CMK (cell line): ENCODE data around the gene SLC31A1.

Experiments
- DNase-seq: peaks from one replicate; pipeline ENCODE4 v3.0.0-alpha.2; 2010; ENCODE audit warnings: low read depth

Gene SLC31A1

DNA sequence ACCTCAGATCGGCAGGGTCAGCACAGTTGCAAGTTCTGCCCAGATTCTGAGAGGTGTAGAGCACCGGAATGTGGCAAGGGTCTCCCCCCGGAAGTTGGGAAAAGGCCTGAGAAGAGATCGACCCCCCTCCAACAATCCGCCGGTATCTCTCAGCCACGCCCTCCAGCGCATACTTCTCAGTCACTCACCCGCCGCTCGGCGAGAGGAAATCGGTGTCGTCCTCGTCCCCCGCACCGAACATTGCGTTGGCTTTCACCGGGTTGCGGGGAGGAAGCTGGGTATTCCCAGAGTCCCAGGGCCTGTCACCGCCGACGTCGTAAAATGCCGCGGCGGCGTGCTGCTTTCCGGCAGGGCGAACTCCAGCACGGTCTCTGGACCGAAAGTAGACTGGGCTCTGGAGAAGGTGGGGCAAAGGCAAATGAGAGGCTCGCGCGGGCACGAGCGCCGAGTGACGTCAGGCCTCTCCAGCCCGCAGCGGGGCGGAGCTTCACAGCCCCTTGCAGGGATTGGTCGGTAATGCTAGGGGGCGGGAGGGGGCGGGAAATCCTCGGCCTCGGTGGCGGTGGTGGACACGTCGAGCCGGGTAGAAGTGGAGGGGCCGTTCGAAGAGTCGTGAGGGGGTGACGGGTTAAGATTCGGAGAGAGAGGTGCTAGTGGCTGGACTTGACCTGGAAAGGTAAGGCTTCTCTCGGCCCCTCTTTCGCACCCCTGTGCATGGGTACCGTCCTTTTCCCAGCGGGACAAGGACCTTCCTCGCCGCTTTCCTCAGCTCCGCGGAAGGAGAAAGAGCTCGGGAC is at the start of gene SLC31A1, which contains the start of gene FKBP15:
SLC31A1 (plus strand) TSS at position 542 of the 797 bp plus-strand sequence. CDS start 34,605 bp downstream, outside the sequence.
FKBP15 (minus strand) TSS at position 275 of the 797 bp plus-strand sequence; CDS start at position 241, 34 bp downstream.
- peak; percentile 97 for DNase-seq

GRCh38 chr9:113173341-113173740 is 48.0 kb upstream of the SLC31A1 start:
- no peak for DNase-seq

DNA sequence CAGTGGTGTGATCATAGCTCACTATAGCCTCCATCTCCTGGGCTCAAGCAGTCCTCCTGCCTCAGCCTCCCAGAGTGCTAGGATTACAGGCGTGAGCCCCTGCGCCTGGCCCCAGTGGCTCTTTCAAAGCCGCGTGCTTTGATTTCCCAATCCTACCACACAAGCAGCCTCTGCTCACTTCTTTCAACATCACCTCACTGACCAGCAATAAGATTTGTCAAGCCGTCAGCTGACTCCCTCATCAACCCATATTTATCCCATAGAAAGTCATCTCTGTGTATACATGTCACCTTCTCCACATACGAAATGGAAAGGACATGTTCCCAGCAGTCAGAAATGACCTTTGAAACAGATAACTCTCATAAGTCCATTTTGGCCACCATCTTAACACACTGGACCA is 44.5 kb upstream of the SLC31A1 start:
- DNase-seq, result no peak

- DNase-seq, result no peak
These were observed 44.1 kb upstream of the SLC31A1 start for GRCh38 chr9:113177251-113177650.

DNA sequence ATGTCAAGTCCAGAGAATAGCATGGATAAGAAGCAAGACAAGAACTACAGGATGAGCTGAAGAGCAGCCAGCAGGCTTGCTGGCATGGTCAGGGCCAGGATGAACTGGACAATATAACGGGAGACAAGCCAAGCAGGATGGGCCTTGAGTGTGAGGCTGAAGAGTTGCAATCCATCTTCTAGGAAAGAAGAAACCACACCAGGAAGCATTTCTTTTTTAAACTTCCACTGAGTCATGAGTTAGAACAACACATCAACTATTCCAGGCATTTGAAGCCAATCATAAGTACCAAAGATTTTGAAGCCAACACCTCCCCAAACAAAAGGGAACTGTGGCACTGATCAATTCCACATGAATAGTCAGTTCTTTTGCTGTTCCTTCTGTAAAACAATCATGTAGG is 43.3 kb upstream of the SLC31A1 start:
- no peak for DNase-seq

GRCh38 chr9:113179839-113180238 is 41.5 kb upstream of the SLC31A1 start:
- DNase-seq, result no peak

- DNase-seq, result no peak
These were observed 40.2 kb upstream of the SLC31A1 start for GRCh38 chr9:113181165-113181564.

- DNase-seq, result no peak
These were observed 37.3 kb upstream of the SLC31A1 start for GRCh38 chr9:113183956-113184488.

- DNase-seq, result no peak
These were observed 36.8 kb upstream of the SLC31A1 start for GRCh38 chr9:113184539-113184938.

DNA sequence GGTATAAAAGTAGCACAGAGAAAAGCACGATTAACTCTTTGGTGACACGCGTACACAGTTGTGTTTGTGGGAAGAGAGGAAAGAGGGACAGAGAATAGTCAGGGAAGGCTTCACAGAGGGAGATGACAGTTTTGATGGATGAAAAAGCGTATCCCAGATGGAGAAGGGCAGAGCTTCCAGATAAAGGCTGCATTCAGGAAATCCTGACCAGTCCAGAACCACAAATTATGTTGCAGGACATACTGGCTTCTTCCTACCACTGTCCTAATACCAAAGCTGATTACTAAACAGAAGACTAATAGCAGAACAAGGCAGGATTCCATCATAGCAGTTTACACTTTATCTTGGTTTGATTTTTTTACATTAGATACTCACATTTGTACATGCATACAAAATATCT is 36.1 kb upstream of the SLC31A1 start:
- no peak for DNase-seq

- DNase-seq, result no peak
These were observed 35.1 kb upstream of the SLC31A1 start for GRCh38 chr9:113186137-113186755.

GRCh38 chr9:113187929-113188595 is 33.3 kb upstream of the SLC31A1 start:
- DNase-seq, result no peak

GRCh38 chr9:113192455-113192854 is 28.9 kb upstream of the SLC31A1 start:
- DNase-seq, result no peak

DNA sequence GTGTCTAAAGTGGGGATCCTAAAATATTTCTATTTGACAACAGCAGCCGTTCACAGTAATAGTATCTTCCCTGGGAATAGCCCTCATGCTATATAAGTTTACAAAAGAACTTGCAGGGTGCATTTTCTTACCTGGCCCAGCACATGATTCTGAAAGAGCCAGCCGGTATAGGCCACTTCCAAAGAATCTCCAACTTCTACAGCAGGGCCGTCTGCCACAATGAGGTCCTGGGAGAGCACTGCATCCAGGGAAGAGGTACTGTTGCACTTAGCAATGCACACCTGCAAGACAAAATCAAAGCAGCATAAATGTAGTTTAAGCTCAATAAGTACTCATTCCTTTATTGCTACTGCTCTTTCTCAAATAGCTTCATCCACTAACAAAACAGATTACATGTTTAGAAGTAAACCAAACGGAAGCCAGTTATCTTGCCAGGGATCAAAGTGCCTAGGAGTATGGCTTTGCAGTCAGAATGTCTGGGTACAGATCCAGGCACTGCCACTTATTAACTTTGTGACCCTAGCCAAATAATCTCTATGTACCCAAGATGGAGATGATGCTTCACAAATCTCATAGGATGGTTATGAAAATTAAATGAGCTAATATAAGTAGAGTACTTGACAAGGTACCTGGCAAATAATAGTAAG is 21.5 kb upstream of the SLC31A1 start:
- DNase-seq, result no peak

- DNase-seq, result no peak
These were observed 15.9 kb upstream of the SLC31A1 start for GRCh38 chr9:113205432-113205831.

DNA sequence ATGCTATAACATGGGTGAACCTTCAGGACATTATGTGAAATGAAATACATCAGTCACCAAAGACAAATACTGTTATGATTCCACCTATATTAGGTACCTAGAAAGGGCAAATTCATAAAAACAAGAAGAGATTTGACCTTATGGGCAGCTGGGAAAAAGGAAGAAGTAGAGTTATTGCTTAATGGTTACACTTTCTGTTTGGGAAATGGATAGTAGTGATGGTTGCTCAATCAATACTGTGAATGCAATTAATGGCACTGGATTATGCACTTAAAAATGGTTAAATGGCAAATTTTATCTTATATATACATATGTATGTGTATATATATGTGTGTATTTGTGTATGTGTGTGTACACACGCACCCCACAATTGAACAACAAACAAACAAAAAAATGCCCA is 15.5 kb upstream of the SLC31A1 start:
- no peak for DNase-seq

DNA sequence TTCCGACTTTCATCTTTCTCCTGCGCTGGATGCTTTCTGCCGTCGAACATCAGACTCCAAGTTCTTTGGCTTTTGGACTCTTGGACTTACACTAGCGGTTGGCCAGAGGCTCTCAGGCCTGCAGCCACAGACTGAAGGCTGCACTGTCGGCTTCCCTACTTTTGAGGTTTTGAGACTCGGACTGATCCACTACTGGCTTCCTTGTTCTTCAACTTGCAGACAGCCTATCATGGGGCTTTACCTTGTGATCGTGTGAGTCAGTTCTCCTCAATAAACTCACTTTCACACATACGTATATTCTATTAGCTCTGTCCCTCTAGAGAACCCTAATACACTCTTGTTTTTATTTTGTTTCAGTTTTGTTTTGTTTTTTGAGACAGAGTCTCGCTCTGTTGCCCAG is 10.5 kb upstream of the SLC31A1 start:
- no peak for DNase-seq

DNA sequence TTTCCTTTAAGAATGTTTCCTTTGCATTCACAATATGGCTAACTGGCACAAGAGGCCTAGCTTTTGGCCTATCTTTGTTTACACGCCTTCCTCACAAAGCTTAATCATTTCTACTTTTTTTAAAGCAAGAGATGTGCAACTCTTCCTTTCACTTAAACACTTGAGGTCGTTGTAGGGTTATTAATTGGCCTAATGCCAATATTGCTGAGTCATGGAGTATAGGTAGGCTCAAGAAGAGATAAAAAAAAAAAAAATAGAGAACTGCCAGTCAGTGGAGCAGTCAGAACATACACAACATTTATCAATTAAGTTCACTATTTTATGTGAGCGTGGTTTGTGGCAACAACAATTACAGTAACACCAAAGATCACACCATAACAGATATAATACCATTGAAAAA is 6.2 kb upstream of the SLC31A1 start:
- DNase-seq, result no peak

GRCh38 chr9:113216406-113216805 is 4.9 kb upstream of the SLC31A1 start:
- DNase-seq, result no peak

- no peak for DNase-seq
These were observed 2.0 kb upstream of the SLC31A1 start for GRCh38 chr9:113219186-113219936.

GRCh38 chr9:113219969-113220368 is 1.4 kb upstream of the SLC31A1 start:
- no peak for DNase-seq
